IMR-90 (cell line): ENCODE data around the gene ALCAM. TPM values are rescaled to one million over a fixed set of nuclear protein-coding genes. Genes with fewer than 3 reads are reported as not detected.
A peak's percentile ranks its signal among the peaks of the same experiment; 100 is the strongest.

Experiments used
- ATAC-seq: fragments of 200-7000 bp; cut with Tn5 transposase; 2 replicates; pipeline ENCODE4 v1.9.1; 2020; ENCODE audit warnings: low read depth, mild to moderate bottlenecking, moderate library complexity
- BruUV-seq: library from RNA; stranded (reverse); fragments of 400-500 nt; replicated peaks from 2 replicates; lab custom pipeline; 2021; lab: Mats Ljungman, UMichigan
- CTCF ChIA-PET: fragments of 300-600 bp; formaldehyde crosslinking; extraction: SDS; loops from one replicate; lab custom pipeline; 2021; ENCODE audit warnings: antibody characterized with exemption; lab: Yijun Ruan, JAX
- POLR2A ChIA-PET: fragments of 300-600 bp; sonication (Branson Sonifier 250); formaldehyde crosslinking; loops from one replicate; lab custom pipeline; 2022; ENCODE audit warnings: antibody characterized with exemption; ENCODE audit not compliant: unreplicated experiment; lab: Charles Lee
- DNase-seq: peaks from one replicate; pipeline ENCODE4 v3.0.0; 2013
- H2AFZ ChIP-seq: replicated peaks from 2 replicates; pipeline ENCODE3; 2013; ENCODE audit warnings: low read length, mild to moderate bottlenecking; ENCODE audit not compliant: poor library complexity
- H2AK5ac ChIP-seq: 2 replicates; pipeline ENCODE4 v1.6.1; 2013; ENCODE audit warnings: low read depth, low read length, inconsistent platforms
- H2AK9ac ChIP-seq: replicated peaks from 2 replicates; pipeline ENCODE3; 2013; ENCODE audit warnings: mild to moderate bottlenecking, low read depth, low read length, moderate library complexity; ENCODE audit not compliant: poor library complexity
- H2BK120ac ChIP-seq: 2 replicates; pipeline ENCODE4 v1.6.1; 2013; ENCODE audit warnings: low read depth, low read length, inconsistent platforms
- H2BK15ac ChIP-seq: 3 replicates; pipeline ENCODE4 v1.6.1; 2013; ENCODE audit warnings: low read depth, low read length, inconsistent platforms
- H2BK20ac ChIP-seq: 2 replicates; pipeline ENCODE4 v1.6.1; 2013; ENCODE audit warnings: low read depth, mild to moderate bottlenecking, inconsistent platforms, low read length, moderate library complexity
- H2BK5ac ChIP-seq: 2 replicates; pipeline ENCODE4 v1.6.1; 2013; ENCODE audit warnings: mild to moderate bottlenecking, low read depth, low read length, inconsistent platforms; ENCODE audit not compliant: poor library complexity, severe bottlenecking
- H3K14ac ChIP-seq: replicated peaks from 2 replicates; pipeline ENCODE4 v1.6.1; 2013; ENCODE audit warnings: low read depth, low read length, inconsistent platforms
- H3K18ac ChIP-seq: 2 replicates; pipeline ENCODE4 v1.6.1; 2013; ENCODE audit warnings: low read depth, low read length, control low read depth
- H3K23ac ChIP-seq: 2 replicates; pipeline ENCODE4 v1.6.1; 2013; ENCODE audit warnings: low read depth, low read length, inconsistent platforms
- H3K27ac ChIP-seq: 2 replicates; pipeline ENCODE4 v1.5.1; 2013; ENCODE audit warnings: mild to moderate bottlenecking, control low read depth, low read length; ENCODE audit not compliant: insufficient read depth
- H3K27me3 ChIP-seq: 2 replicates; pipeline ENCODE4 v1.6.1; 2013; ENCODE audit warnings: low read length; ENCODE audit not compliant: control insufficient read depth, insufficient read depth
- H3K36me3 ChIP-seq: 2 replicates; pipeline ENCODE4 v1.6.1; 2013; ENCODE audit warnings: low read length, mixed read lengths; ENCODE audit not compliant: control insufficient read depth, insufficient read depth
- H3K4ac ChIP-seq: 2 replicates; pipeline ENCODE4 v1.6.1; 2013; ENCODE audit warnings: low read depth, low read length, inconsistent platforms
- H3K4me1 ChIP-seq: 2 replicates; pipeline ENCODE4 v1.6.1; 2013; ENCODE audit warnings: low read length, mixed read lengths; ENCODE audit not compliant: control insufficient read depth, insufficient read depth
- H3K4me2 ChIP-seq: 2 replicates; pipeline ENCODE4 v1.6.1; 2013; ENCODE audit warnings: low read depth, mild to moderate bottlenecking, control low read depth, low read length, moderate library complexity
- H3K4me3 ChIP-seq: 2 replicates; pipeline ENCODE4 v1.5.1; 2013; ENCODE audit warnings: low read depth, mild to moderate bottlenecking, control low read depth, low read length, moderate library complexity; ENCODE audit not compliant: insufficient read depth
- H3K56ac ChIP-seq: 2 replicates; pipeline ENCODE4 v1.6.1; 2013; ENCODE audit warnings: low read length, inconsistent platforms; ENCODE audit not compliant: insufficient read depth; ENCODE audit errors: extremely low read depth
- H3K79me1 ChIP-seq, 2 experiments: 2 replicates each; pipeline ENCODE4 v1.6.1; 2013; ENCODE audit warnings: low read length in 2 of 2, inconsistent platforms in 1 of 2, low read depth in 1 of 2
- H3K9ac ChIP-seq: 2 replicates; pipeline ENCODE4 v1.6.1; 2013; ENCODE audit warnings: low read depth, low read length, control low read depth
- H3K9me1 ChIP-seq: 2 replicates; pipeline ENCODE4 v1.6.1; 2013; ENCODE audit warnings: low read length, inconsistent platforms; ENCODE audit not compliant: insufficient read depth
- H3K9me3 ChIP-seq: 2 replicates; pipeline ENCODE4 v1.6.1; 2013; ENCODE audit warnings: low read length; ENCODE audit not compliant: control insufficient read depth, insufficient read depth
- H4K20me1 ChIP-seq: 2 replicates; pipeline ENCODE4 v1.6.1; 2013; ENCODE audit warnings: low read length, inconsistent platforms; ENCODE audit not compliant: insufficient read depth
- H4K5ac ChIP-seq: 2 replicates; pipeline ENCODE4 v1.6.1; 2013; ENCODE audit warnings: mild to moderate bottlenecking, low read depth, low read length, control low read depth
- H4K8ac ChIP-seq, 2 experiments: 2 replicates each; pipeline ENCODE4 v1.6.1; 2013; ENCODE audit warnings: low read depth in 2 of 2, low read length in 2 of 2, control low read depth in 1 of 2, inconsistent platforms in 1 of 2
- H4K91ac ChIP-seq: 2 replicates; pipeline ENCODE4 v1.6.1; 2013; ENCODE audit warnings: low read depth, low read length, inconsistent platforms; ENCODE audit not compliant: insufficient read depth
- CHD1 ChIP-seq: IDR thresholded peaks from 2 replicates; pipeline ENCODE4 v1.6.1; 2012; ENCODE audit warnings: low read depth, low read length, improper control_type of control experiment
- MAFK ChIP-seq: IDR thresholded peaks from 2 replicates; pipeline ENCODE4 v1.6.1; 2012; ENCODE audit warnings: low read depth, low read length, improper control_type of control experiment
- MAZ ChIP-seq: IDR thresholded peaks from 2 replicates; pipeline ENCODE4 v1.6.1; 2012; ENCODE audit warnings: low read depth, mild to moderate bottlenecking, low read length, improper control_type of control experiment, moderate library complexity, borderline replicate concordance
- MXI1 ChIP-seq: IDR thresholded peaks from 2 replicates; pipeline ENCODE4 v1.6.1; 2012; ENCODE audit warnings: low read depth, mild to moderate bottlenecking, low read length, moderate library complexity, borderline replicate concordance
- NFE2L2 ChIP-seq: fragments of 150-350 bp; IDR thresholded peaks from 2 replicates; pipeline ENCODE4 v1.6.1; 2016; ENCODE audit warnings: low read depth, mild to moderate bottlenecking, low read length
- POLR2A ChIP-seq: IDR thresholded peaks from 2 replicates; pipeline ENCODE4 v1.6.1; 2012; ENCODE audit warnings: mild to moderate bottlenecking, low read depth, low read length
- RAD21 ChIP-seq: IDR thresholded peaks from 2 replicates; pipeline ENCODE4 v1.6.1; 2012; ENCODE audit warnings: low read length, improper control_type of control experiment
- RCOR1 ChIP-seq: IDR thresholded peaks from 2 replicates; pipeline ENCODE4 v1.6.1; 2012; ENCODE audit warnings: mild to moderate bottlenecking, low read length, improper control_type of control experiment; ENCODE audit not compliant: insufficient replicate concordance
- RFX5 ChIP-seq: IDR thresholded peaks from 2 replicates; pipeline ENCODE4 v1.8.0; 2012; ENCODE audit warnings: low read depth, mild to moderate bottlenecking, low read length, moderate library complexity
- WGBS, 2 experiments: methylation state at CpG; one replicate each; pipeline versions ENCODE4 v1.1.5 to v1.1.7; 2013; ENCODE audit warnings: missing lambda C conversion rate in 2 of 2; ENCODE audit not compliant: insufficient read length in 1 of 2; ENCODE audit errors: extremely low coverage in 2 of 2; 5-methylcytosine and 5-hydroxymethylcytosine counted together
- dilution Hi-C: fragments of 300-500 bp; cut with HindIII; formaldehyde crosslinking; loops from one replicate; pipeline ENCODE4 v1.14.3; 2018; ENCODE audit warnings: low sequenced_read_pairs; ENCODE audit not compliant: unreplicated experiment
- in situ Hi-C: fragments of 300-500 bp; cut with MboI; formaldehyde crosslinking; loops from 3 replicates; pipeline ENCODE4 v1.14.3; 2019; ENCODE audit warnings: low sequenced_read_pairs, inconsistent platforms, mixed read lengths
- intact Hi-C: fragments of 100-400 bp; cut with micrococcal nuclease; formaldehyde crosslinking; loops from 2 replicates; pipeline ENCODE4 v1.10.0; 2022
- polyA plus RNA-seq, 3 experiments: library from polyadenylated mRNA; depleted of rRNA; stranded (reverse); fragments of >200 nt; gene quantifications; 2 replicates each; pipeline ENCODE4 v1.2.3, GENCODE V29; 2012; ENCODE audit warnings: low replicate concordance in 1 of 3
- total RNA-seq: library from RNA; depleted of rRNA; stranded (reverse); fragments of >200 nt; gene quantifications from 2 replicates; pipeline ENCODE4 v1.2.3, GENCODE V29; 2012
- TF ChIP-seq, protein P1 (sequence below): fragments of 150-350 bp; IDR thresholded peaks from 2 replicates; pipeline ENCODE4 v1.6.1; 2016; ENCODE audit warnings: low read depth, mild to moderate bottlenecking, low read length, moderate library complexity, borderline replicate concordance

ALCAM gene
- total and polyA plus RNA-seq, 2 of the 4 experiments (the other 2 are of a cell fraction): 117 to 423 TPM

DNA sequence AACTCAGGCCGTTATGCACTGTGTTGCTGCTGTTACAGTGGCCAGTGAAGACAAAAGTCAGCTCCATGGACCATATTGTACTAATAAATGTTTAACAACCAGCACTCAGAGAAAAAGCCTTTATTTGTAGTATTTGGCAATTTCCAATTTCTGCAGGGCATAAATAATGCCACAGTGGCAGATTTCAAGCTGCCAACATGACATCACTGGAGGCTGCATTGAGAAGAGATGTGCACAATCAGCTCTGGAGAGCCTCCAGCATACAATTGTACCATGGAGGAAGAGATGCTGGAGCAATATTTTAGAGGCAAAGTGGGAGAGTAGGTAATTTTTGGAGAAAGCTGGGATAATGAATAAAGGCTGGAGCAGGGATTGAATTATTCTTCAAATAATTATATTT is 9.7 kb upstream of the ALCAM start:
- Histone ChIP-seq H2AK5ac (no peak overlapping the region), H2AFZ (no peak overlapping the region), H3K14ac (no peak overlapping the region), H4K91ac (0 out of 2 replicates have a peak overlapping the region, but pooled peaks have one; percentile 24), H3K9ac (no peak overlapping the region), H3K23ac (no peak overlapping the region), H2AK9ac (no peak overlapping the region), H3K9me1 (peaks cover 16% of the 10 kb centered on the region), H2BK5ac (no peak overlapping the region), H4K8ac (no peak overlapping the region), H2BK120ac (no peak overlapping the region), H4K20me1 (no peaks in the 10 kb centered on the region), H3K27me3 (no peaks in the 10 kb centered on the region), H3K4me3 (no peak overlapping the region), H3K36me3 (no peaks in the 10 kb centered on the region), H3K27ac (no peak overlapping the region), H3K9me3 (no peaks in the 10 kb centered on the region), H3K4ac (no peak overlapping the region), H2BK20ac (no peak overlapping the region), H3K56ac (no peak overlapping the region), H3K18ac (no peak overlapping the region), H3K4me1 (peaks cover 20% of the 10 kb centered on the region), H3K79me1 (peaks cover 0 to 27% of the 10 kb centered on the region in 2 experiments; a peak in 2 of 4 replicates), H2BK15ac (no peak overlapping the region), H4K5ac (no peak overlapping the region), H3K4me2 (no peak overlapping the region)
- ChIA-PET POLR2A (no interaction called here), CTCF (no interaction called here)
- TF ChIP-seq MXI1: no peak
- TF ChIP-seq POLR2A: no peak
- TF ChIP-seq NFE2L2: no peak
- TF ChIP-seq, protein P1, sequence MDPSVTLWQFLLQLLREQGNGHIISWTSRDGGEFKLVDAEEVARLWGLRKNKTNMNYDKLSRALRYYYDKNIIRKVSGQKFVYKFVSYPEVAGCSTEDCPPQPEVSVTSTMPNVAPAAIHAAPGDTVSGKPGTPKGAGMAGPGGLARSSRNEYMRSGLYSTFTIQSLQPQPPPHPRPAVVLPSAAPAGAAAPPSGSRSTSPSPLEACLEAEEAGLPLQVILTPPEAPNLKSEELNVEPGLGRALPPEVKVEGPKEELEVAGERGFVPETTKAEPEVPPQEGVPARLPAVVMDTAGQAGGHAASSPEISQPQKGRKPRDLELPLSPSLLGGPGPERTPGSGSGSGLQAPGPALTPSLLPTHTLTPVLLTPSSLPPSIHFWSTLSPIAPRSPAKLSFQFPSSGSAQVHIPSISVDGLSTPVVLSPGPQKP: no peak
- TF ChIP-seq MAZ: no peak
- no peak for TF ChIP-seq CHD1
- no peak for TF ChIP-seq RCOR1
- no peak for TF ChIP-seq RFX5
- no peak for TF ChIP-seq MAFK
- TF ChIP-seq RAD21: no peak
- ATAC-seq (no peak), DNase-seq (no peak)
- no TSS peak for BruUV-seq
- in situ Hi-C loops: loop anchor here (25.0 kb wide), 1 partner anchor 445 kb away; no protein-coding TSS in a partner anchor
- no CpG with 5 or more reads among the region's 1 CpG for WGBS, 2 experiments
- dilution Hi-C loops: no loop called here
- intact Hi-C loops: no loop called here
